HuH-7 (cell line): ENCODE results near the gene EPHA2.

ENCODE experiments used
- DNase-seq: peaks from one replicate; pipeline ENCODE4 v3.0.0; 2011; ENCODE audit warnings: low spot score

EPHA2 gene

GRCh38 chr1:16134906-16135305 lies 21.0 kb downstream of the EPHA2 start:
- no peak for DNase-seq

- no peak for DNase-seq
Measured at GRCh38 chr1:16134066-16134801, 21.6 kb downstream of the EPHA2 start.

- DNase-seq: no peak
Measured at GRCh38 chr1:16133007-16133961, 22.6 kb downstream of the EPHA2 start.

- no peak for DNase-seq
Measured at GRCh38 chr1:16132325-16132785, 23.5 kb downstream of the EPHA2 start.

- DNase-seq: no peak
Measured at GRCh38 chr1:16131636-16132324, 24.1 kb downstream of the EPHA2 start.

- DNase-seq: no peak
Measured at GRCh38 chr1:16130827-16131226, 25.0 kb downstream of the EPHA2 start.

GRCh38 chr1:16129921-16130543 lies 25.8 kb downstream of the EPHA2 start:
- DNase-seq: no peak

- no peak for DNase-seq
Measured at GRCh38 chr1:16129316-16129715, 26.6 kb downstream of the EPHA2 start.

- no peak for DNase-seq
Measured at GRCh38 chr1:16128338-16128741, 27.5 kb downstream of the EPHA2 start.

GRCh38 chr1:16127676-16128337 lies 28.1 kb downstream of the EPHA2 start:
- DNase-seq: no peak

- no peak for DNase-seq
Measured at GRCh38 chr1:16126743-16127515, 28.9 kb downstream of the EPHA2 start.

GRCh38 chr1:16126160-16126559 lies 29.7 kb downstream of the EPHA2 start:
- no peak for DNase-seq

GRCh38 chr1:16125483-16125882 lies 30.4 kb downstream of the EPHA2 start:
- DNase-seq: no peak

GRCh38 chr1:16125088-16125470 lies 30.8 kb downstream of the EPHA2 start:
- no peak for DNase-seq

- DNase-seq: no peak
Measured at GRCh38 chr1:16124377-16125087, 31.3 kb downstream of the EPHA2 start.

- no peak for DNase-seq
Measured at GRCh38 chr1:16122916-16123315, 33.0 kb downstream of the EPHA2 start.

- no peak for DNase-seq
Measured at GRCh38 chr1:16122350-16122881, 33.5 kb downstream of the EPHA2 start.

GRCh38 chr1:16120940-16121410 lies 34.9 kb downstream of the EPHA2 start:
- no peak for DNase-seq

GRCh38 chr1:16120407-16120806 lies 35.5 kb downstream of the EPHA2 start:
- no peak for DNase-seq

GRCh38 chr1:16119926-16120325 lies 35.9 kb downstream of the EPHA2 start:
- DNase-seq: no peak
